ENCODE data around the gene DDOST. TPM values are rescaled to one million over a fixed set of nuclear protein-coding genes. Genes with fewer than 3 reads are reported as not detected.

Gene DDOST
- total RNA-seq, 4 donors from 2014 or later = 72.4 to 146 (median 113) TPM

DNA sequence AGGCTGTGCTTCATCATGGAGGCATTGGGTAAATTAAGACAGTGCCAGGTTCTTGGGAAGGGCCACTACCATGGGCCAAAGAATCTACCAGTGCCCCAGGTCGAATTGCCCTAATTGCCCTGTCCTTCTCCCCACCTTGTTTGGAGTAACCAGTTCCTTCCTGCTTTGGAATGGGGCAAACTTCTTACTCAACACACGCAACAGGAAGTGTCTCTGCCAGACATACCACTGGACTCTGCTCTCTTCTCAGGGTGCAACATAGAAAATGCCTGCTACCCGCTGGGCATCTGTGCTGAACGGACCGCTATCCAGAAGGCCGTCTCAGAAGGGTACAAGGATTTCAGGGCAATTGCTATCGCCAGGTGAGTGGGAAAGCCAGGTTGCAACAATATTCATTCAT is 56.5 kb downstream of the DDOST start:
- TF ChIP-seq, protein P1, sequence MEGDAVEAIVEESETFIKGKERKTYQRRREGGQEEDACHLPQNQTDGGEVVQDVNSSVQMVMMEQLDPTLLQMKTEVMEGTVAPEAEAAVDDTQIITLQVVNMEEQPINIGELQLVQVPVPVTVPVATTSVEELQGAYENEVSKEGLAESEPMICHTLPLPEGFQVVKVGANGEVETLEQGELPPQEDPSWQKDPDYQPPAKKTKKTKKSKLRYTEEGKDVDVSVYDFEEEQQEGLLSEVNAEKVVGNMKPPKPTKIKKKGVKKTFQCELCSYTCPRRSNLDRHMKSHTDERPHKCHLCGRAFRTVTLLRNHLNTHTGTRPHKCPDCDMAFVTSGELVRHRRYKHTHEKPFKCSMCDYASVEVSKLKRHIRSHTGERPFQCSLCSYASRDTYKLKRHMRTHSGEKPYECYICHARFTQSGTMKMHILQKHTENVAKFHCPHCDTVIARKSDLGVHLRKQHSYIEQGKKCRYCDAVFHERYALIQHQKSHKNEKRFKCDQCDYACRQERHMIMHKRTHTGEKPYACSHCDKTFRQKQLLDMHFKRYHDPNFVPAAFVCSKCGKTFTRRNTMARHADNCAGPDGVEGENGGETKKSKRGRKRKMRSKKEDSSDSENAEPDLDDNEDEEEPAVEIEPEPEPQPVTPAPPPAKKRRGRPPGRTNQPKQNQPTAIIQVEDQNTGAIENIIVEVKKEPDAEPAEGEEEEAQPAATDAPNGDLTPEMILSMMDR (IDR thresholded peaks at IDR 0.05) = no peak
- TF ChIP-seq POLR2A (IDR thresholded peaks at IDR 0.05) = no peak
- no peak for DNase-seq (ENCODE audit: low spot score in 2 of 2)

DNA sequence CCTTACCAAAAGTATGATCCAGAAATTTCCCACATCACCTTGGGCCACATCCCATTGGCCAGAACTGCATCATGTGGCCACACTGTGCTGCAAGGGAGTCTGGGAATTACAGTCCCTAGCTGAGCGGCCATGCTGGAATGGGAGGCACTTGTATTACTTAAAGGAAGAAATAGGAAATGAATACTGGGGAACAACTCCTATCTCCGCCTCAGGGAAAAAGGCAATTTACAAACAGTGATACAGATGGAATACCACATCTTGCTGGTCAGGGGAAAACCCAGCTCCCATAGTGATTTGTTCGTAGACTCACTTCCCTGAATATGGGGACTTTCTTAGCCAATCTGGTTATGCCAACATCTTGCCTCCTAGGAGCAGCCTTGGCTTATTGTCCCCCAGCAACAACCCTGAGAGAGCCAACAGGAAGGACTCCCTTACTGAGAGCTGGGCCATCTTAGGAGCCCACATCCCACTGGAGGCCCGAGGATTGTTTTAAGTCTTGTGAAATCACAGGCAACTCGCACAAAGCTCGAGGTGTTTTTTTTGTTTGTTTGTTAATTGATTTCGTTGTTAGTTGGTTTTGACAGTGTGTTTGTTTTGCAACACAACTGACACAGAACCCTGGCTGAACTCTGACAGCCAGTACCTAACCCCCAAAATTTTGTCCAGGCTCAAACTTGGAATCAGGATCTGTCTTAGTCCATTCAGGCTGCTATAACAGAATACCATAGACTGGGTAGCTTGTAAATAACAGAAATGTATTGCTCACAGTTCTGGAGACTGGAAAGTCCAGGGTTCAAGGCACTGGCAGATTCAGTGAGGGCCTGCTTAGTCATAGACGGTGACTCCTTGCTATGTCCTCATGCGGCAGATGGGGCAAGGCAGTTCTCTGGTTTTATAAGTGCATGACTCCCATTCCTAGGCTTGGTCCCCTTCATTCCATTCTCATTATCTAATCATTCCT is 57.4 kb downstream of the DDOST start:
- DNase-seq (ENCODE audit: low spot score in 2 of 2) = no peak
- intact Hi-C loops (cut with DNase I; ENCODE audit: low total_unique reads) = no loop called here
- WGBS, 2 donors = 90 to 92% methylated on average over 9 of the region's 9 CpGs
- H3K4me3 ChIP-seq (ENCODE audit: low read depth, poor library complexity, severe bottlenecking) = no peak overlapping the region
- no peak for TF ChIP-seq POLR2A (IDR thresholded peaks at IDR 0.05)
- TF ChIP-seq, protein P1 (IDR thresholded peaks at IDR 0.05) = no peak

More for the DNA sequence above, 56.5 kb downstream of the DDOST start:
- H3K4me3 ChIP-seq (ENCODE audit: low read depth, poor library complexity, severe bottlenecking) = no peak overlapping the region
- intact Hi-C loops (cut with DNase I; ENCODE audit: low total_unique reads) = no loop called here
- WGBS, 2 donors = 86 to 87% methylated on average over 7 of the region's 7 CpGs

DNA sequence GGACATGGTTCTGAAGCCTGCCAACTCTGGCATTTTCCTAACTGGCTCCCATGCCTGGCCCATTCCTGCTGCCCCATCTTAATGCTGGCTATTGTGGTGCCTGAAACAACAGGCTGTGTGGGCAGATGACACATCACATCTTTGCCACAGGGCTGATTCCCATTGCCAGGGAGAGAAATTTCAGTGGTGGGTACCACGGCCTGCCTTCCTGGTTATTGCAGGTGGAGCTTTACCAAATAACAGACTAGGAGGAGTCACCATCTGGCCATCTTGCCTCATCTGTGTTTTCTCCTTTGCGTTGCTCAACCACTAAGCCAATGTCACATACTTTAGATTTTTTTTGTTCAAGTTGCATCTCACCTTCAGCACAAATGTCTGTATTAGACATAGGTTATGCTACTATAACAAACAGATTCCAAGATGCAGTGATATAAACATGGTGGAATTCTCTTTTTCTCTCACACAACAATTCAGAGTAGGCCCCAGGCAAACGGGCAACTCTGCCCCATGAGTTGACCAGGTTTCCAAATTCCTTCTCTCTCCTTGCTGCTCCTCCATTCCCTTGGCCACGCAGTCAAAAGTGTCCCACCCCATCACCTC is 58.2 kb downstream of the DDOST start:
- WGBS, 2 donors = 77 to 78% methylated on average over 4 of the region's 4 CpGs

More for the DNA sequence above, 58.2 kb downstream of the DDOST start:
- H3K4me3 ChIP-seq (ENCODE audit: low read depth, poor library complexity, severe bottlenecking) = no peak overlapping the region
- TF ChIP-seq POLR2A (IDR thresholded peaks at IDR 0.05) = no peak
- TF ChIP-seq, protein P1 (IDR thresholded peaks at IDR 0.05) = no peak
- intact Hi-C loops (cut with DNase I; ENCODE audit: low total_unique reads) = no loop called here
- no peak for DNase-seq (ENCODE audit: low spot score in 2 of 2)

Other genes with a start within 250 kb of the DDOST start
- gene CAMK2N1, start 175.2 kb downstream of the DDOST start, total RNA-seq = 10 to 100 TPM in 2 of 4 donors, 1 to 10 TPM in 2; 3.8 to 13.3 (median 8.4) TPM
- gene MUL1, start 153.2 kb downstream of the DDOST start, total RNA-seq = 10 to 100 TPM; 32.7 to 46.2 (median 37.4) TPM
- gene FAM43B, start 108.8 kb downstream of the DDOST start, total RNA-seq = under 1 TPM in 2 of 4 donors, not detected in 2; 0.15 to 0.62 TPM
- gene CDA, start 72.3 kb downstream of the DDOST start, total RNA-seq = 10 to 100 TPM in 3 of 4 donors, 1 to 10 TPM in 1; 5.3 to 24.1 (median 18.5) TPM
- gene PINK1, start 27.9 kb downstream of the DDOST start, total RNA-seq = 100 to 1,000 TPM; 149 to 173 (median 161) TPM
- gene KIF17, start 56.6 kb upstream of the DDOST start, total RNA-seq = 1 to 10 TPM in 3 of 4 donors, under 1 TPM in 1; 0.30 to 5.7 (median 2.2) TPM
- gene SH2D5, start 71.3 kb upstream of the DDOST start, total RNA-seq = 1 to 10 TPM in 1 of 4 donors, under 1 TPM in 3; 0.11 to 1.0 (median 0.18) TPM
- gene HP1BP3, start 125.9 kb upstream of the DDOST start, total RNA-seq = 100 to 1,000 TPM; 154 to 242 (median 190) TPM